Stimulated activated CD4-positive, alpha-beta T cell treated with anti-CD3 and anti-CD28 coated beads, Interleukin-4, amount 100 ng/mL, for 48 hours (primary cell): ENCODE measurements around the gene GGCT.

Experiments
- DNase-seq, 2 donors: peaks; one replicate each; pipeline ENCODE4 v3.0.0-alpha.2; 2020; ENCODE audit warnings: low read depth in 2 of 2

Gene GGCT

DNA sequence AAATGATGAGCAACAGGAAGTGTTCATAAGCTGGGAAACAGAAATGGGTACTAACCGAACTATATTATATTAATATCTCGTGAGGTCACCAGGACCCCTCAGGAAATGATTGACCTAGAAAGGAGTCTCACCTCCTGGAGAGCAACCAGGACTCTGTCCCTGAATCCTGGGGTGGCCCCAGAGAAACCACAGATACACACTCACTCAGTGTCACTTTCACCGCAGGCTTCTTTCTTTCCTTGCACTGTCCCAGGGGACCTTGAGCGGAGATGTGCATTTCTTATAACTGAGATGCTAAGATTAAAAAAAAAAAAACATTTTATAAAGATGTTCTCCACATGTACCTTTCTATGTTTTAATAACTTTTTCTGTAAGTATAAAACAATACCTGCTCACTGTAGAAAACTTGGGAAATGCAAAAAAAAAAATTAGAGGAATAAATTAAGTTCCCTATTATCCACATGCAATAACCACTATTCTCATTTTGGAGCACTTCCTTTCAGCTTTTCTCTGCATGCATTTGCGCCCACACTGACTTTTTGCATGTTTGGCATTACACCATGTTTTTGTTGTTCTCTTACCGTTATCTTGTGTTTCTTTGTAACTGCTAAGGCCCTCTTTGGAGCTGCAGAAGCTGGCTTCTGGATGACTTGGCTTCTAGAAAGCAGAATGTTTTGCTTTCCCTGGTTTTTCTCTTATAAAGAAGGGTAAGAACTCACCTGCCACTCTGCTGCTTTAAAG, 41.1 kb downstream of the GGCT start:
- no peak for DNase-seq

DNA sequence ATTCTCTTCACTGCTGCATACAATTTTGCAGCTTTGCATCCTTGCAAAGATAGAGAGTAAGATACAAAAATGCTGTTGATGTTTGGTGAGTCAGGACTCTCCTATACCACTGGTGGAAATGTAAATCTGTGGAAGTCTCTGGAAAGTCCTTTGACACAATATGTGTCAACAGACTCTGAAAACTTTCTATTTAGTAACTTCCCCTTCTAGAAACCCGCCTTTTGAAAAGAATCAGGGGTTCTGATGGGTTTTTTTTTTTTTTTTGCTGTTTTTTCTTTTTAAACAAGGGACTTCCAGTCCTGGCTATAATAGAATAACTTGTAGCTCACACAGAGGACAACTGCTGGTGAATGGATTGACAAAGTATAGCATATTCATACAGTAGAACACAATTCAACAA, 42.5 kb downstream of the GGCT start:
- no peak for DNase-seq

DNA sequence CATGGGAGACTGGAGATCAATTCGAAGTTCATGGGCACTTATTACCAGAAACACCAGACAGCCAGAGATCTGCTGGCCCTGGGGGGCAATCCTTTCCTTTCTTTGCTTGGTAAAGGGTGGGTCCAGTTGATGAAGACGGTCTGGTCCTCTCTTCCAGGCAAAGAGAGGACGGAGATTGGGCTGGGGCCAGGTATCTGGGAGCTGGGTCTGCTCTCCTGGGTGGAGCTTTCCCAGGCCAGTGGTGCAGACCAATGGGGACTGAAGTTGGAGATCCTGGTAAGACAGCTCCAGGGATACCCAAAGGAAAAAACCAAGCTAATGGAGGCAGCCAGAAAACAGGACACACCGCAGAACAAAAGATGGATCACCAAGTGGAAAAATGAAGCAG, 44.4 kb downstream of the GGCT start:
- no peak for DNase-seq

DNA sequence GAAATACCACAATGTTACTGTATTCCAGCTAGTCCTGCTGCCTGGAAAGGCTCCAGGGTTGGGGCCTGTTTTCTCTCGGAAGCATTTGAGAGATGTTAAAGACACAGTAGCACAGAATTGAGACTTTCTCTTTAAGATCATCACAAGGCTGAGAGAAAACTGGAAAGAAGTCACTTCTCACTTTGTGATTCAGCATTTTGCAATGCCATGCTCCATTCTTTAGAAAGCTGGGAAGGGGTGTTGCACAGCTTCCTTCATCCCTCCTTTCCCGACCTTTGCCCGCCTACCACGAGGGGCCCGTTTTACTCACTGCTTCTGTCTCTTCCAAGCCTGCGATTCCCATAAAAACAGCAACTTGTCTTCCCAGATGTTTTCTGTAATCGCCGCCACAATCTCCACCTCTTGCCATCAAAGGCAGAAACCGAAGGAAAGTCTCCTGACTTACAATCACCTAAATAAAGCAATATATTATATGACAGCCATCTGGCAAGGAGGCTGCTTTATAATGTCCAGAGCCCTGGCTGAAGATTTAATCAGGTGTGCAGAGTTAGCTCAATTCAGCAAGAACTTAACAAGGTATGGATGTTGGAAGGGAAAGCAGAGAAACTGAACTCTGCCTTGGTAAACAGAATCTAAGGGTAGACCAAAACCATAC, 44.9 kb downstream of the GGCT start:
- no peak for DNase-seq

DNA sequence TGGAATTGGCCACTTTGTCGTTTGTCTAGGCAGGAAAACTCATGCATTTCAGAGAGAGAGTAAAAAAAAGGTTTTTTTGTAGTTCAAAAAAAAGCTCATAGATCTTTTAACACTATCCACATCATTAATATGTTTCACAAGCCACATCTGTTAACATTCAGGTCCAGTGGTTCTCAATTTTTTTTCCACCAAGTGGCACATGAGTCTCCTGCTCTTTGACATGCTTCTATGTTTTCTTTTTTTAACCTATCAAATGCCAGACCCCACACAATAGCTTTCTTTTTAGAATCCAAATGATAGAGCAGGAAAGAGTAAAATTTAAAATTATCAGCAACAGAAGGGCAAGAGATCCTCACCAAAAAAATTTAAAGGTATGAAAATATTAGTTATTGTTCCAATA, 46.3 kb downstream of the GGCT start:
- DNase-seq = no peak

DNA sequence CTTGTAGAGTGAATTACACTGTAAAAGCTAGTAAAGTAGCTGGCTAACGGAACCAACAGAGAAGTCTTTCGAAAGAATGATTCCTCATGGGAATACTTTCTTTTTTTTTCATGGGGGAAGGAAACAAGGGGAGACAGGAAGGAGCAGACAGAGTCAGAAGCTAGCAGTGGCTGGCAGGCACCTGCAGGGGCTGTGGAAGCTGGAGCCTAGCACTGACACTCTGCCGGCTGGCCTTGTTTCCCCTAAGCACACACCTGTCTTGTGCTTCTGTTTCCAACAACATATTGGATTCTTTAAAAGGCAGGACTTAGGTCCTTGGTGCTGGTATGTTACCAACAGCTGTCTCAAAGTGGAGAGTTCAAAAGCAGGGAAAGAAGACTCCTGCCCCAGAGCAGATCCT, 50.7 kb downstream of the GGCT start:
- no peak for DNase-seq

DNA sequence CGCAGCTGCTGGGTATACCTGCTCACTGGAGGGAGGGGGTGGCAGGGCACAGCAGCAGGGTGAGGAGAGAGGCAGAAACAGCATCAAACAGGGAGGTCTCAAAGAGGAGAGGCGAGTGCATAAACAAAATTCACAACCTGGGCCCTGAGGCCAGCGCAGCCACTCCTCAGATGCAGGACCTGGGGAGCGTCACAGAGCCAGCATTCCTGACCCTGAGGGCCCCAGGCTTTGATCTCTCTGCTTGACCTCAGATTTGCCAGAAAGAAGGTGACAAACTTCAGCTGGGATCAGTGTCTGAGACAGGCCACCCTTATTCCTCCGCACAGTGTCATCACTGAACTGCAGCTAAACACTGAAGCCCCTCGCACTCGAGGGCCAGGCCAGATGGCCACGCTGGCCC, 51.6 kb downstream of the GGCT start:
- DNase-seq = no peak

DNA sequence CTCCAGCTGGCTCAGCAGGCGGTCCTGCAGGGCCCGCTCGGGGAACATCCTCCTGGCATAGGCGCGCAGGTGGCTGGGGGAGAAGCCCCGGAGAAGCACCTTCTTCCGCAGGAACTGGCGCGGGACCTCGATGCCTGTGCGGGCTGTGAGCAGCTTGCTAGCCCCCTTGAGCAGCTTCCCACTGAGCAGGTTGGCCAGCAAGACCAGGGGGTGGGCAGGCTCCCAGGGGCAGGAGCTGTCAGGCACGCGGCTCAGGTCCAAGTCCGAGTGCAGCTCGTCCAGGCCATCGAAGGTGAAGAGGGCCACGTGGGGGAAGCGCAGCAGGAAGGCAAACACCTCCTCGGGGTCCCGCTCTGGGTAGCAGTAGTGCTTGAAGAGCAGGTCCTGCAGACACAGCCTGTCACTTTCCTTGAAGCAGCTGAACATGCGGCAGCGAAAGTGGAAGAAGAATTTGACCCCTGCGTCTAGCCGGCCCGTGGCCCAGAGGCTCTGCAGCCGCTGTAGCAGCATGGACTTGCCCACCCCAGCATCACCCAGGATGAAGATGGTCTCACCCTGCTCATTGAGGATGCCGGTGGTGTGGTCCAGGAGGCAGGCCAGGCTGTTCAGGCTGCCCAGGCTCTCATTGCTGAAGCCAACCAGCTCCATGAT, 52.2 kb downstream of the GGCT start:
- no peak for DNase-seq

DNA sequence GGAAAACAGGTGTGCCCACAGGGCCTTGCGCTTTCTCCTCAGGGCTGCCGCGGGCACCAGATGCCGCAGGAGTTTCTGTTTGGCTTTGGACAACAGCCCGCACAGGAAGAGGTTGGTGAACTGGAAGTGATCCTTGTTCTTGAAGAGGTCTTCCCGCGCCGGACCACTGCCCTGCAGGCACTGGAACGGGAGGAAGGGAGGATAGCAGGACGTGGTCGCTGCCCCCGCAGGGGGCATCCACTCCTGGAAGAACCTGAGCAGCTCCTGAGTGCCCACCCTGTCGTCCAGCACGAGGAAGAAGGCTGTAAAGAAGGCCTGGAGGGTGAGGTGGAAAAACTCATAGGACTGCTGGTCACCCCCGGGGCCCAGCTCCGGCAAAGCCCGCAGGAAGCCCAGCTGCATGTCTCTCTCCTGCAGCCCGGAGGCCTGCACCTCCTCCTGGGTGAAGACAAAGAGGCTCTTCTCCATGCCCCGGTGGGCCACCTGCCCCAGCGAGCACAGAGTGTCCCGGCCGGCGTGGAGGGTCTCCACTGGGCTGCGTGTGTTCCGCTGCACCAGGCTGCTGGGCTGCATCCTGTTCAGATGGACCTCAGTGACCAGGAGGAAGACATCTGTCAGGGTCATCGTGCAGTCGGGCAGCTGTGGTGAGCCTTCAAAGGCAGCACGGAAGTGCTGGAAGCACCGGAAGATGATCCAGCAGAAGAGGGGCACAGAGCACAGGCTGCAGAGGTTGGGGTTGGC, 52.9 kb downstream of the GGCT start:
- no peak for DNase-seq

DNA sequence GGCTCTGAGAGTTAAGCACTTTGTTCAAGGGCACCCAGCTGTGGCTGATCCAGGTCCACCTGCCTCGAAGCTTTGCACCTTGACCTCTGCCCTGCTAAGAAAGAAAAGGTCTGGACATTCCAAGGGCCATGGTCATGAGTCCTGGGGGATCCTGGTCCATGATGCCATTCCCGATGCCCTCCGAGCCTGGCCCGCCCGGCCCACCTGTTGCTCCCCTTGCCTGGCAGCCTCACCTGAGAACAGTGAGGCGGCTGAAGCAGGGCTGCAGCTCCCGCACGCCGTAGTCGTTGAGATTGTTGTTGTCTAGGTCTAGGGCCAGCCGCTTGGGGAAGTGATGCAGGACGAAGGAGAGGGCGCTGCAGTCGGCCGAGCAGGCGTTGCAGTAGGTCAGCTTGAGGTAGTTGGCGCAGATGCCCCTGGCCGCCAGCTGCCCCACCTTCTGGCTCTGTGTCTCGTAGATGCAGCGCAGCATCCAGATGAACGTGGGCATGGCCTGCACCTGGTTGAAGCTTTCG, 53.6 kb downstream of the GGCT start:
- no peak for DNase-seq

DNA sequence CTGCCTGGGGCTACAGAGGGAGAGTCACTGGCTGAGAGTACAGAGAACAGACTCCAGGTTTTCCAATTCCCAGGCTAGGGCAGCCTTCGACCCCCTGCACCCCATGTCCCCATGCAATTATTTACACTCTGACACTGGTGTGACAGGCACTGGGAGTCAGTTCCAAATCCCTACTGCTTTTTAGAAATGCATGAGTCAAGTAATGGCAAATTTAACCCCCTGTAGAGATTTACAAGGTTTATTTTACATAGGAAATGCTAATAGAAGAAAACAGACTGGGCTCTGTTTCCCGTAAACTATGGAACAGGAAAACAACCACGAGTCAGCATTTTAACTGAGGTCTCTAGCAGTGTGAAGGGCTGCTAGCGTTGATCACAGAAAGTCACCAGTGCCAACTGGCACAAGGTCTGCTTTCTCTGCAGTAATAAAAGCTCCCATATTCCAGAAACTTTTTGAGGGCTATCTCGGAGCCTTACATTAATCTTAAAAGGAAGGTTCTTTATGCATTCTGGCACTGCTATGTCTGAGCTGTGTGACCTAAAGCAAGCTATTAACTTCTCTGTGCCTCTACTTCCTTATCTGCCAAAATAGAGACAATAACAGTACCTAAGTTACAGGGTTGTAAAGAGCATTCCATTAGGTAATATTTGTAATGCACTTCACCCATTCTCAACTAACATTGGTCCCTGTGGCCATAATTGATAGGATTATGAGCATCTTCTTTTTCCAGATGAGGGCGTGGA, 54.2 kb downstream of the GGCT start:
- no peak for DNase-seq

DNA sequence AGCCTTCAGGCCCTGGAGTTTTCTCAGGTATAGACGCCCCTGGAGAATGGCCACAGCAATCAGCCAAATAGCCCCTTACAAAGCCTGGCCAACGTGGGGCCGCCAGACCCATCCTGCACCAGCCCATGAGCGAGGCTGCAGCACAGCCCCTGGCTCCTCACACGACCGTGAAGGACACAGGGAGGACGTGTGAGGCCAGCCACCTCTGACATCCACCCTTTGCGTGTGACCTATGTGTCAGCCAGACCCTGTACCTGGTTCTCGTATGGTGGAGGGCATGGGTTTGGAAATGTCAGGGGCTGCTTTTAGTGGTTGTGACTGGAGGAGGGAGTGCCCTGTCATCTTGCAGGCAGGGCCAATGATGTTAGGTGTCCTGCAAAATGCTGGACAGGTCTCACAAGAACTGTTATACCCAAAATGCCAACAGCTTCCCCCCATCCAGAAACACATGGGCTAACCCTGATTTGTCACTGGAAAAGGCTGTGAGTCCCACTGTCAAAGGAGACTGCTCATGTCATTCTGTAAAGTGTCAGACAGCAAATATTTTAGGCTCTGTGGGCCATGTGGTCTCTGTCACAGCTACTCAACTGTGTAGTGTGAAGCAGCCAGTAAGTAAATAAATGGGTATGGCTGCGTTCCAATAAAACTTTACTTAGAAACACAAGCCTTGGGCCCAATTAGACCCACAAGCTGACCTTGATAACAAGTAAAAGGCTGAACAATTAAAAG, 56.0 kb downstream of the GGCT start:
- DNase-seq = no peak

DNA sequence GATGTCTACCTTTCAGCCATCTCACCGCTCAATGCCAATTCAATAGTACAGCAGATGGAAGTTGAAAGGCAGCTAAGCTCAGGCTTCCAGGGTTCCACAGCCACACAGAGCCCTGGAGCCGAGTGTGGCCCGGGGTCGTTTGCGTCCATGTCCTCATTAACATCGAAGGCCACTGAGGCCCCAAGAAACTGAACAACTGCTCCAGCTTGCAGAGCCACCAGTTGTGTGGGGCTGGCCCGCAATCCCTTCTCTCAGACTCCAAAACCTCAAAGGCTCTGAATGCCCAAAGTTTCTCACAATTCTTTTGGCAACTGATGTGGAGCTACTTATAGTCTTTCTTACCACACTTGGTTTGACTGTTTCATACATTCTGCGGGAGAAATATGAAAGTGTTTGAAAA, 57.2 kb downstream of the GGCT start:
- DNase-seq = no peak
